HG03354 (cell line): Measurements from ENCODE around the gene FKRP.
"Not testable (repeated sequence)": the region's sequence is repeated elsewhere in the genome, so short reads cannot be mapped to it uniquely, and the experiment has no call there.

Experiments used
- ATAC-seq: cut with Tn5 transposase; IDR thresholded peaks from one replicate; pipeline ENCODE4 v1.9.1; 2021; ENCODE audit warnings: mild to moderate bottlenecking; ENCODE audit not compliant: unreplicated experiment, poor library complexity, severe bottlenecking

FKRP gene

DNA sequence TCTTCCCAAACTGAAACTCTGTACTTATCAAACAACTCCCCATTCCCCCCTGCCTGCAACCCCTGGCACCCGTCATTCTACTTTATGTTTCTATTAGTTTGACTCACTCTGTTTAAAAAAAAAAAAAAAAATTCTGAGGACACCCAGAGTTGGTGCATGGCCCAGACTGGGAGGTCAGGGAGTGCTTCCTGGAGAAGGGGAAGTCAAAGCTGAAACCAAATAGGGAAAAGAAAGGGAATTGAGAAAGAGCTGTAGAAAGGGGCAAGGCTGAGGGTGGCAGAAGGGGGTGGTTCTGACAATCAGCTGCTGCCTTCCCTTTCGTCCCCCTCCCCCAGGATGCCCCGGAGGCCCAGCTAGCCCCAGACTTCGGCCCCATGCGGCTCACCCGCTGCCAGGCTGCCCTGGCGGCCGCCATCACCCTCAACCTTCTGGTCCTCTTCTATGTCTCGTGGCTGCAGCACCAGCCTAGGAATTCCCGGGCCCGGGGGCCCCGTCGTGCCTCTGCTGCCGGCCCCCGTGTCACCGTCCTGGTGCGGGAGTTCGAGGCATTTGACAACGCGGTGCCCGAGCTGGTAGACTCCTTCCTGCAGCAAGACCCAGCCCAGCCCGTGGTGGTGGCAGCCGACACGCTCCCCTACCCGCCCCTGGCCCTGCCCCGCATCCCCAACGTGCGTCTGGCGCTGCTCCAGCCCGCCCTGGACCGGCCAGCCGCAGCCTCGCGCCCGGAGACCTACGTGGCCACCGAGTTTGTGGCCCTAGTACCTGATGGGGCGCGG, 9.4 kb downstream of the FKRP start:
- no peak for ATAC-seq

DNA sequence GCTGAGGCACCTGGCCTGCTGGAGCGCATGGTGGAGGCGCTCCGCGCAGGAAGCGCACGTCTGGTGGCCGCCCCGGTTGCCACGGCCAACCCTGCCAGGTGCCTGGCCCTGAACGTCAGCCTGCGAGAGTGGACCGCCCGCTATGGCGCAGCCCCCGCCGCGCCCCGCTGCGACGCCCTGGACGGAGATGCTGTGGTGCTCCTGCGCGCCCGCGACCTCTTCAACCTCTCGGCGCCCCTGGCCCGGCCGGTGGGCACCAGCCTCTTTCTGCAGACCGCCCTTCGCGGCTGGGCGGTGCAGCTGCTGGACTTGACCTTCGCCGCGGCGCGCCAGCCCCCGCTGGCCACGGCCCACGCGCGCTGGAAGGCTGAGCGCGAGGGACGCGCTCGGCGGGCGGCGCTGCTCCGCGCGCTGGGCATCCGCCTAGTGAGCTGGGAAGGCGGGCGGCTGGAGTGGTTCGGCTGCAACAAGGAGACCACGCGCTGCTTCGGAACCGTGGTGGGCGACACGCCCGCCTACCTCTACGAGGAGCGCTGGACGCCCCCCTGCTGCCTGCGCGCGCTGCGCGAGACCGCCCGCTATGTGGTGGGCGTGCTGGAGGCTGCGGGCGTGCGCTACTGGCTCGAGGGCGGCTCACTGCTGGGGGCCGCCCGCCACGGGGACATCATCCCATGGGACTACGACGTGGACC, 10.1 kb downstream of the FKRP start:
- no peak for ATAC-seq

DNA sequence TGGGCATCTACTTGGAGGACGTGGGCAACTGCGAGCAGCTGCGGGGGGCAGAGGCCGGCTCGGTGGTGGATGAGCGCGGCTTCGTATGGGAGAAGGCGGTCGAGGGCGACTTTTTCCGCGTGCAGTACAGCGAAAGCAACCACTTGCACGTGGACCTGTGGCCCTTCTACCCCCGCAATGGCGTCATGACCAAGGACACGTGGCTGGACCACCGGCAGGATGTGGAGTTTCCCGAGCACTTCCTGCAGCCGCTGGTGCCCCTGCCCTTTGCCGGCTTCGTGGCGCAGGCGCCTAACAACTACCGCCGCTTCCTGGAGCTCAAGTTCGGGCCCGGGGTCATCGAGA, 10.7 kb downstream of the FKRP start:
- ATAC-seq, result no peak

- ATAC-seq, result no peak
These were observed 13.3 kb downstream of the FKRP start for GRCh38 chr19:46759206-46759605.

DNA sequence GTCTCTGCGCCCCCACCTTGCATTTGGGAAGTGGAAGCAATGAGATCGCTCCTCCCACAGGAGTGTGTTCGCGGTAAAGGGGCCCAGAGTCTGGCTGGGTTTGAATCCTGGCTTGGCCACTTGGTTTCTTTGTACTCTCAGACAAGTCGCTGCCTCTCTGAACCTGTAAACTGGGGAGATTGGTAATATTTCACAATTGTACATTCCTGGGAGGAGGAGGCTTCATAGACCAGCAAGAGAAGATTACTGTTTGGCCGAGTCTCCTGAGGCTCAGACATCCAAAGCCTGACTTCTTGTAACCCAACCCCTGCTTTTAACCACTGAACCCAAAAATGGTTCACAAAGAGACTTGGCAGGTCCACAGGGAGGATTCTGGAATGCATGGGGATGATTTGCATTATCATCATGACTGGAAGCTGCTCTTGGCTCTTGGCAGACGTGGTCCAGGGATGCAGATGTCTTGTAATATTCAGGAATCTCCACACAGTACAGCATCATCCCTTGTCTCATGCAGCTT, 14.0 kb downstream of the FKRP start:
- ATAC-seq, result no peak

DNA sequence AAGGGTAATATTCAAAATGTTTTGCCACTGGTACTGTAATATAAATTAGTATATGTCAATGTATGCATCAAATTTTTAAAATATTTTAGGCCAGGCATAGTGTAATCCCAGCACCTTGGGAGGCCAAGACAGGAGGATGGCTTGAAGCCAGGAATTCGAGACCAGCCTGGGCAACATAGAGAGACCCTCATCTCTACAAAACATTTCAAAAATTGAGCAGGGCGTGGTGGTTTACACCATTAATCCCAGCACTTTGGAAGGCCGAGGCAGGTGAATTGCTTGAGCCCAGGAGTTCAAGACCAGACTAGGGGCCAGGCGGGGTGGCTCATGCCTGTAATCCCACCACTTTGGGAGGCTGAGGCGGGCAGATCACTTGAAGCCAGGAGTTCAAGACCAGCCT, 14.5 kb downstream of the FKRP start:
- no peak for ATAC-seq

DNA sequence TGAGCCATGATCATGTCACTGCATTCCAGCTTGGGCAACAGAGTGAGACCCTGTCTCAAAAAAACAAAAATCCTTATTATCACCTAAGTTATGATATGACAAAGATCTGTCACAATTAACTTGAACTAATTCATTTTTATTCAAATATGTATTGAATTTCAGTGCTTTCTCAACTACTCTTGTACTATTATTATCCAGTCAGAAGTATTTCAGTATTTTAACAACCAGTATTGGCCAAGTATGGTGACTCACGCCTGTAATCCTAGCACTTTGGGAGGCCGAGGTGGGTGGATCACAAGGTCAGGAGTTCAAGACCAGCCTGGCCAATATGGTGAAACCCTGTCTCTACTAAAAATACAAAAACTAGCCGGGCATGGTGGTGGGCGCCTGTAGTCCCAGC, 15.0 kb downstream of the FKRP start:
- not testable (repeated sequence) for ATAC-seq

GRCh38 chr19:46761418-46761831, 15.6 kb downstream of the FKRP start:
- no peak for ATAC-seq

- ATAC-seq, result no peak
These were observed 16.5 kb downstream of the FKRP start for GRCh38 chr19:46762245-46762890.

DNA sequence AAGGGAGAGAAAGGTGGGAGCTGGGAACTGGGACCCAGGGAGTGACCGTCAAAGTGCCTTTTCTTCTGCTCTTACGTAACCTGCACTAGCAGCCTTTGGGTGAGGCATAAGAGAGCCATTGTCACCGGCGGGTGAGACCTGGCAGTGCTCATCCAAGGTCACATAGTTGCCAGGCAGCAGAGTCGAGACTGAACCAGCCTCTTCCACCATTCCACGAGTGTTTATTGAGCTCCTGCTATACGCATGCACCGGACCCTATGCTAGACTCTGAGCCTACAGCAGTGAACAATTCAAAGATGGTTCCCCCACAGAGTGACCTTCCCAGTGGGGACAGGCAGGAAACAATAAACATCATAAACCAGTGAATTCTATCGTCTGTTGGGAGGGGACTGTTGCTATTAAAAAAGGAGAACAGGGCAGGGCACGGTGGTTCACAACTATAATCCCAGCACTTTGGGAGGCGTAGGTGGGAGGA, 19.0 kb downstream of the FKRP start:
- no peak for ATAC-seq

- no peak for ATAC-seq
These were observed 20.9 kb downstream of the FKRP start for GRCh38 chr19:46766569-46767317.

DNA sequence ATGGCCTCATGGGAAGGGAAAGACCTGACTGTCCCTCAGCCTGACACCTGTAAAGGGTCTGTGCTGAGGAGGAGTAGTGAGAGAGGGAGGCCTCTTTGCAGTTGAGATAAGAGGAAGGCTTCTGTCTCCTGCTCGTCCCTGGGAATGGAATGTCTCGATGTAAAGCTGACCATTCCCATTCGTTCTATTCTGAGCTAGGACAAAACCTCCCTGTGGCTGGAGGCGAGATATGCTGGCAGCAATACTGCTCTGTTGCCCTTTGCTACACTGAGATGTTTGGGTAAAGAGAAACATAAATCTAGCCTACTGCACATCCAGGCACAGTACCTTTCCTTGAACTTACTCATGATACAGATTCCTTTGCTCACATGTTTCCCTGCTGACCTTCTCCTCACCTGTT, 22.9 kb downstream of the FKRP start:
- ATAC-seq, result not testable (repeated sequence)

DNA sequence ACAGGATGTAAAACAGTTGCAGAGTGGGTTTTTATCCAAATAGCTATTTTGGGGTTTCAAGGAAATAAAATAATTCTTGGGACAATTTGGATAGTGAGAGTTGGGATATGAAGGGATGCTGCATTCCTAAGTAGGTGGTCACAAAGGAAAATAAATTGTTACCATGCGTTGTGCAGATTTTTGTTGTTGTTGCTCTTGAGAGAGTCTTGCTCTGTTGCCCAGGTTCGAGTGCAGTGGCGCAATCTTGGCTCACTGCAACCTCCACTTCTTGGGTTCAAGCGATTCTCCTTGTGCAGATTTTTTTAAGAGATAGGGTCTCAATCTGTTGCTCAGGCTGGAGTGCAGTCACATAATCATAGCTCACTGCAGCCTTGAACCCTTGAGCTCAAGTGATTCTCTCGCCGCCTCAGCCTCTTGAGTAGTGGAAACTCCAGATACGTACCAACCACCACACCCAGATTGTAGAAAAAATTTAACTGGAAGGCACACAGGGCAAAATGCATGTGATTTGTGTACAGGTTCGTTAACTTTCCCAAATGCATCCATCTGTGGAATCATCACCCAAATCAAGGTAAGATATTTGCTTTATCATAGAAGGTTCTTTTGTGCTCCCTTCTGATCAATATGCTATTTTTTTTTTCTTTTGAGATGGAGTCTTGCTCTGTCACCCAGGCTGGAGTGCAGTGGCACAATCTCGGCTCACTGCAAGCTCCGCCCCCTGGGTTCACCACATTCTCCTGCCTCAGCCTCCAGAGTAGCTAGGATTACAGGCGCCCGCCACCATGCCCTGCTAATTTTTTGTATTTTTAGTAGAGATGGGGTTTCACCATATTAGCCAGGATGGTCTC, 26.5 kb downstream of the FKRP start:
- no peak for ATAC-seq

DNA sequence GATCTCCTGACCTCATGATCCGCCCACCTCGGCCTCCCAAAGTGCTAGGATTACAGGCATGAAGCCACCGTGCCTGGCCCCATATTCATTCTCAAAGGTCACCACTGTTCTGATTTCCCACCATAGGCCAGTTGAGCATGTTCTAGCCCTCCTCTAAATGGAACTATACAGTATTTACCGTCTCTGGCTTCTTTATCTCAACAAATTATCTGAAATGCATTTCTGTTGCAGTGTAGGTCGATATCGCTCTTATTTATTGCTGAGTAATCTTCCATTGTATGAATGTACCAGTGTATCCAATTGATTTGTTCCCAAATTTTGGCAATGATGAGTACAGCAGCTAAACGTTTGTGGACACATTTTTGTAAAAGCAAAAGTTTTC, 27.2 kb downstream of the FKRP start:
- ATAC-seq, result no peak

DNA sequence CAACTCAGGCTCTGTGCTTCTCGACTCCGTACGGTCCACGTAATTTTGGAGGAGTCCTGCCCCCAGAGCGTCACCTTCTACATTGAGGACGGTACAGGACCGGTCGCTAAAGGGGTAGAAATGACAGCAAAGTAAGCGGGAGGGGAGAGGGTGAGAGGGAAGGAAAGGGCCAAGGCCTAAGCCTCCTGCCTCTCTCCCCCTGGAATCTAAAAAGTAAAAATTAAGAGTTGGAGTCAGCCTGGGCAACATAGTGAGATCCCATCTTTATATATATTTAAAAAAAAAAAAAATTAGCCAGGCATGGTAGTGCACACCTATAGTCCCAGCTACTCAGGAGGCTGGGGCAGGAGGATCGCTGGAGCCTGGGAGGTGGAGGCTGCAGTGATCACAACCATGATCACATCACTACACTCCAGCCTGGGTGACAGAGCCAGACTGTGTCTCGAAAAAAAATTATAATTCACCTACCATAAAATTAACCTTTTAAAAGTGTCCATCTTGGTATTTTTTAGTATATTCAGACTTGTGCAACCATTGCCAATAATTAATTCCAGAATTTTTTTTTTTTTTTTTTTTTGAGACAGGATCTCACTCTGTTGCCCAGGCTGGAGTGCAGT, 29.9 kb downstream of the FKRP start:
- ATAC-seq, result no peak

DNA sequence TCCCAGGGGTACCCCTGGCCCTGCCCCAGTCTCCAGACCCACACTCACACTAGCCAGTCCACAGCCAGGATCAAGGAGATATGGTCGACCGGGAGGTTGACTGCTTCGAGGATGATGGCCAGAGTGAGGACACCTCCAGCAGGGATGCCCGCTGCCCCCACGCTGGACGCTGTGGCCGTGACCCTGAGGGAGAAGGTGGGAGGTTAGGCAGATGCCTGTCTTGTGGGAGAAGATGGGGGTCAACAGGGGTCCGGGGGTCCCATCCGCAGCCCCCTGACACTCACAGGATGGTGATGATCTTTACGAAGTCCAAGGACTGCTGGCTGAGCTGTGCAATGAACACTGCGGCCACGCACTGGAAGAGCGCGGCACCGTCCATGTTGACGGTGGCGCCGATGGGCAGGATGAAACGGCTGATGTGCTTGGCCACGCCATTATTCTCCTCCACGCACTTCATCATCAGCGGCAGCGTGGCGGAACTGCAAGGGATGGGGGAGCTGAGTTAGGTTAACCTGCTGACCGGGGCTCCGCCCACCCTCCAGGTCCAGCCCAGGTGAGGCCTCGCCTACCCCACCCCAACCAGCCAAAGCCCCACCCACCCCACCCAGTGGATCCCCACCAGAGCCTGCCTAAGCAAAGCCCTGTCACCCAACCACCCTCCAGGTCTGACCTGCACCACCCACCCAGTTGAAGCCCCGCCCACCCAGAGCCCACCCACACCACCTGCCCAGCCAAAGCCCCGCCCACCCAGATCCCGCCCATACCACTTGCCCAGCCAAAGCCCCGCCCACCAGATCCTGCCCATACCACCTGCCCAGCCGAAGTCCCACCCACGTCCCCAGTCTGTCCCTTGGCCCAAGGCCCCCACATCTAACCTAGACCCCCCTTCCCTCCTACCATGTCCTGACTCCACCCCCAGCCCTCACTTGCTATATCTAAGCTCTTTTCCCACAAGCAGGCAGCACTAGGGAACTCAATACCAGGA, 31.4 kb downstream of the FKRP start:
- ATAC-seq, result no peak

- ATAC-seq, result not testable (repeated sequence)
These were observed 32.2 kb downstream of the FKRP start for GRCh38 chr19:46777956-46778645.
